GM12878 (cell line): Measurements from ENCODE around the gene LRRC57. TPM values are rescaled to one million over a fixed set of nuclear protein-coding genes. Genes with fewer than 3 reads are reported as not detected.
A peak's percentile ranks its signal among the peaks of the same experiment; 100 is the strongest.

ENCODE experiments used
- ATAC-seq: fragments of 200-7000 bp; cut with Tn5 transposase; 3 replicates; pipeline ENCODE4 v1.9.1; 2020; ENCODE audit warnings: mild to moderate bottlenecking, moderate library complexity
- BruUV-seq: library from RNA; stranded (reverse); fragments of 400-500 nt; replicated peaks from 2 replicates; lab custom pipeline; 2021; lab: Mats Ljungman, UMichigan
- CTCF ChIA-PET: fragments of 300-600 bp; sonication (Branson Sonifier 250); formaldehyde crosslinking; extraction: SDS; loops from one replicate; lab custom pipeline; 2021; ENCODE audit warnings: inconsistent platforms; lab: Yijun Ruan, JAX
- POLR2A ChIA-PET: fragments of 350-600 bp; formaldehyde crosslinking; extraction: SDS; loops from one replicate; lab custom pipeline; 2021; ENCODE audit warnings: inconsistent platforms; lab: Charles Lee
- RAD21 ChIA-PET: fragments of 300-600 bp; sonication (Branson Sonifier 250); formaldehyde crosslinking; loops from one replicate; lab custom pipeline; 2023; ENCODE audit warnings: antibody characterized with exemption; ENCODE audit not compliant: unreplicated experiment; lab: Charles Lee
- SMC1A ChIA-PET: fragments of 300-600 bp; sonication (Branson Sonifier 250); formaldehyde crosslinking; loops from one replicate; lab custom pipeline; 2023; ENCODE audit not compliant: unreplicated experiment, uncharacterized antibody; lab: Charles Lee
- DNase-seq: peaks from one replicate; pipeline ENCODE4 v3.0.0-alpha.2; 2011; ENCODE audit warnings: low read depth, low spot score
- FAIRE-seq: peaks from 3 replicates; lab custom pipeline; 2011; peaks lifted over from hg19 to GRCh38; lab: Jason Lieb, UNC
- H2AFZ ChIP-seq: 2 replicates; pipeline ENCODE4 v1.6.0; 2011; ENCODE audit warnings: low read depth, low read length, control low read depth; ENCODE audit not compliant: control insufficient read depth
- H3K27ac ChIP-seq: 2 replicates; pipeline ENCODE4 v1.5.1; 2011; ENCODE audit warnings: control low read depth; ENCODE audit not compliant: control insufficient read depth, insufficient read depth
- H3K27me3 ChIP-seq, 2 experiments: replicated peaks in 1 of 2; 2 replicates each; pipeline versions ENCODE4 v1.6.0 to v1.6.1; 2011; ENCODE audit warnings: low read length in 1 of 2; ENCODE audit not compliant: control insufficient read depth in 2 of 2, insufficient read depth in 2 of 2
- H3K36me3 ChIP-seq, 2 experiments: 2 replicates each; pipeline ENCODE4 v1.5.1; 2011; ENCODE audit warnings: low read length in 1 of 2; ENCODE audit not compliant: control insufficient read depth in 2 of 2, insufficient read depth in 2 of 2
- H3K4me1 ChIP-seq: 2 replicates; pipeline ENCODE4 v1.6.1; 2011; ENCODE audit warnings: mild to moderate bottlenecking, low read length, moderate library complexity, mixed read lengths; ENCODE audit not compliant: control insufficient read depth, insufficient read depth
- H3K4me2 ChIP-seq: 2 replicates; pipeline ENCODE4 v1.6.0; 2011; ENCODE audit warnings: control low read depth; ENCODE audit not compliant: control insufficient read depth, insufficient read depth
- H3K4me3 ChIP-seq: fragments of 200-600 bp; sonication (generic); 2 replicates; pipeline ENCODE4 v1.5.1; 2016
- H3K79me2 ChIP-seq: 2 replicates; pipeline ENCODE4 v1.6.0; 2011; ENCODE audit warnings: low read length; ENCODE audit not compliant: control insufficient read depth, insufficient read depth
- H3K9ac ChIP-seq: 2 replicates; pipeline ENCODE4 v1.8.0; 2011; ENCODE audit warnings: low read length, control low read depth, mixed read lengths; ENCODE audit not compliant: control insufficient read depth, insufficient read depth
- H3K9me3 ChIP-seq: replicated peaks from 3 replicates; pipeline ENCODE4 v1.5.1; 2011; ENCODE audit warnings: mild to moderate bottlenecking, low read length; ENCODE audit not compliant: control insufficient read depth, insufficient read depth
- H4K20me1 ChIP-seq: 2 replicates; pipeline ENCODE4 v1.6.0; 2011; ENCODE audit not compliant: control insufficient read depth, insufficient read depth
- ASH2L ChIP-seq: fragments of 300-600, 200-600 bp; sonication (generic); IDR thresholded peaks from 2 replicates; pipeline ENCODE4 v1.6.1; 2017; ENCODE audit warnings: low read depth, mild to moderate bottlenecking, borderline replicate concordance
- CBFB ChIP-seq: IDR thresholded peaks from 2 replicates; pipeline ENCODE4 v1.6.1; 2016; ENCODE audit warnings: antibody characterized with exemption, low read depth
- CREM ChIP-seq: IDR thresholded peaks from 2 replicates; pipeline ENCODE4 v1.6.1; 2014; ENCODE audit warnings: antibody characterized with exemption, low read depth
- EP300 ChIP-seq, 2 experiments: fragments of 150-350 bp in 1 of 2; IDR thresholded peaks; 2 replicates each; pipeline ENCODE4 v1.6.1; 2011 to 2012; ENCODE audit warnings: low read depth in 2 of 2, low read length in 2 of 2, borderline replicate concordance in 1 of 2, improper control_type of control experiment in 1 of 2, inconsistent platforms in 1 of 2; ENCODE audit not compliant: control insufficient read depth in 1 of 2
- ETV6 ChIP-seq, 2 experiments: fragments of 450-650 bp in 1 of 2; IDR thresholded peaks in 1 of 2; conservative IDR thresholded peaks in 1 of 2; 2 replicates each; pipeline ENCODE4 v1.6.1; 2014; ENCODE audit warnings: antibody characterized with exemption in 1 of 2, borderline replicate concordance in 1 of 2, low read depth in 1 of 2, mild to moderate bottlenecking in 1 of 2, moderate library complexity in 1 of 2
- FOXK2 ChIP-seq: fragments of 450-650 bp; IDR thresholded peaks from 2 replicates; pipeline ENCODE4 v1.6.1; 2017; ENCODE audit warnings: mild to moderate bottlenecking, moderate library complexity
- FOXM1 ChIP-seq: IDR thresholded peaks from 2 replicates; pipeline ENCODE4 v1.6.1; 2012; ENCODE audit warnings: low read depth, mild to moderate bottlenecking, inconsistent platforms, low read length, moderate library complexity
- HDAC6 ChIP-seq: fragments of 200-600 bp; sonication (generic); IDR thresholded peaks from one replicate; pipeline ENCODE4 v1.8.0; 2017; ENCODE audit warnings: antibody characterized with exemption; ENCODE audit not compliant: unreplicated experiment
- JUNB ChIP-seq: IDR thresholded peaks from 2 replicates; pipeline ENCODE4 v1.6.1; 2016; ENCODE audit warnings: antibody characterized with exemption, mild to moderate bottlenecking
- KLF5 ChIP-seq: fragments of 450-650 bp; IDR thresholded peaks from 2 replicates; pipeline ENCODE4 v1.6.1; 2014; ENCODE audit warnings: mild to moderate bottlenecking; ENCODE audit not compliant: partially characterized antibody
- MTA2 ChIP-seq: fragments of 450-650 bp; IDR thresholded peaks from 2 replicates; pipeline ENCODE4 v1.6.1; 2016; ENCODE audit warnings: low read depth, mild to moderate bottlenecking, moderate library complexity
- NFXL1 ChIP-seq: fragments of 450-650 bp; IDR thresholded peaks from 2 replicates; pipeline ENCODE4 v1.6.1; 2017; ENCODE audit warnings: antibody characterized with exemption, mild to moderate bottlenecking, borderline replicate concordance
- NKRF ChIP-seq: fragments of 450-650 bp; conservative IDR thresholded peaks from 2 replicates; pipeline ENCODE4 v1.6.1; 2017; ENCODE audit warnings: mild to moderate bottlenecking, moderate library complexity
- WGBS: methylation state at CpG from one replicate; pipeline ENCODE4 v1.1.6; 2016; ENCODE audit warnings: low lambda C conversion rate; ENCODE audit not compliant: insufficient replicate concordance, insufficient coverage; ENCODE audit errors: missing lambda C conversion rate; 5-methylcytosine and 5-hydroxymethylcytosine counted together
- in situ Hi-C: fragments of 300-500 bp; cut with MboI; formaldehyde crosslinking; loops from 9 replicates; pipeline ENCODE4 v1.14.3; 2018; ENCODE audit warnings: mixed read lengths
- intact Hi-C: fragments of 100-400 bp; cut with micrococcal nuclease; formaldehyde crosslinking; loops from one replicate; pipeline ENCODE4 v1.14.2; 2022; ENCODE audit not compliant: unreplicated experiment
- polyA plus RNA-seq, 11 experiments: library from polyadenylated mRNA; depleted of rRNA in 4 of 11; unstranded in 6 of 11; stranded (reverse) in 5 of 11; fragments of >200 nt; fragmentation: Nextera tagmentation in 4 of 11; fragmentation: Illumina TruSeq in 1 of 11; extraction: Ambion mirVana in 4 of 11; extraction: Trizol in 1 of 11; gene quantifications; 1 replicate in 1 of 11; 2 replicates in 10 of 11; pipeline versions ENCODE4 v1.2.1 to v1.2.3, GENCODE V29; 2011 to 2016; ENCODE audit warnings: inconsistent platforms in 2 of 11, missing spikeins in 2 of 11, low read depth in 1 of 11
- total RNA-seq, 4 experiments: library from RNA; depleted of rRNA in 3 of 4; stranded (reverse); fragments of >200 nt in 3 of 4; fragmentation: Illumina TruSeq in 1 of 4; extraction: Trizol in 1 of 4; gene quantifications; 2 replicates each; pipeline versions ENCODE4 v1.2.1 to v1.2.3, GENCODE V29; 2013 to 2021
- TF ChIP-seq, protein P1 (sequence below): fragments of 450-650 bp; IDR thresholded peaks from 2 replicates; pipeline ENCODE4 v1.6.1; 2017; ENCODE audit warnings: low read depth, mild to moderate bottlenecking, moderate library complexity

The LRRC57 gene
- total and polyA plus RNA-seq, 10 of the 15 experiments (the other 5 are each of a cell fraction or from before 2014, with no cell fraction given) = 5.2 to 15.7 (median 9.6) TPM

- BruUV-seq = no TSS peak
- 1% methylated on average over 51 of the region's 51 CpGs for WGBS
- CTCF ChIA-PET = interaction anchor here (0.7 to 1.3 kb wide), 5 partner anchors 9 to 116 kb away, joined by 3 to 6 read pairs (median 4); partner anchors contain the start of genes HAUS2 and LRRC57
- TF ChIP-seq NKRF (peak; percentile 43; the same call in 1 of the 2 replicates), FOXM1 (0 out of 2 replicates have a peak, but pooled peaks have one; percentile 61), MTA2 (no peak), EP300 (IDR thresholded peaks at IDR 0.05; ENCODE audit: borderline replicate concordance in 1 of 2, control insufficient read depth in 1 of 2, low read depth in 2 of 2, low read length in 2 of 2) (peak in 1 of 2 experiments; percentile 45; a peak in 1 of 4 replicates), ETV6 (conservative IDR thresholded peaks at IDR 0.05 in 1 of 2, IDR thresholded peaks at IDR 0.05 in 1 of 2; ENCODE audit: borderline replicate concordance in 1 of 2, low read depth in 1 of 2) (peak in 1 of 2 experiments; percentile 82; a peak in 1 of 4 replicates), HDAC6 (no peak), CREM (peak; percentile 97), NFXL1 (no peak), ASH2L (peak; percentile 27; the same call in 1 of the 2 replicates), KLF5 (peak; percentile 22), CBFB (peak; percentile 65; the same call in 1 of the 2 replicates), FOXK2 (peak; percentile 44; the same call in 1 of the 2 replicates), JUNB (no peak)
- TF ChIP-seq, protein P1, sequence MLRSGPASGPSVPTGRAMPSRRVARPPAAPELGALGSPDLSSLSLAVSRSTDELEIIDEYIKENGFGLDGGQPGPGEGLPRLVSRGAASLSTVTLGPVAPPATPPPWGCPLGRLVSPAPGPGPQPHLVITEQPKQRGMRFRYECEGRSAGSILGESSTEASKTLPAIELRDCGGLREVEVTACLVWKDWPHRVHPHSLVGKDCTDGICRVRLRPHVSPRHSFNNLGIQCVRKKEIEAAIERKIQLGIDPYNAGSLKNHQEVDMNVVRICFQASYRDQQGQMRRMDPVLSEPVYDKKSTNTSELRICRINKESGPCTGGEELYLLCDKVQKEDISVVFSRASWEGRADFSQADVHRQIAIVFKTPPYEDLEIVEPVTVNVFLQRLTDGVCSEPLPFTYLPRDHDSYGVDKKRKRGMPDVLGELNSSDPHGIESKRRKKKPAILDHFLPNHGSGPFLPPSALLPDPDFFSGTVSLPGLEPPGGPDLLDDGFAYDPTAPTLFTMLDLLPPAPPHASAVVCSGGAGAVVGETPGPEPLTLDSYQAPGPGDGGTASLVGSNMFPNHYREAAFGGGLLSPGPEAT = peak; percentile 79
Observed at GRCh38 chr15:42490671-42491538, 57.7 kb downstream of the LRRC57 start, which contains the start of gene ZNF106. ZNF106 (minus strand) TSS chr15:42491141; CDS start chr15:42472289, 18,852 bp downstream.

More at GRCh38 chr15:42490671-42491538, 57.7 kb downstream of the LRRC57 start, which contains the start of gene ZNF106:
- intact Hi-C loops = no loop called here
- Histone ChIP-seq H3K9me3 (no peaks in the 10 kb centered on the region), H3K27ac (peak within 1 kb of the TSS; percentile 98), H3K79me2 (peaks cover 47% of the 10 kb centered on the region), H3K4me1 (peaks cover 12% of the 10 kb centered on the region), H3K9ac (peak within 1 kb of the TSS; percentile 90), H3K27me3 (no peaks in the 10 kb centered on the region), H2AFZ (peak within 1 kb of the TSS; percentile 91), H3K36me3 (no peaks in the 10 kb centered on the region), H3K4me2 (peak within 1 kb of the TSS; percentile 93), H4K20me1 (no peaks in the 10 kb centered on the region), H3K4me3 (peak within 1 kb of the TSS; percentile 98)
- peak; percentile 78 for DNase-seq
- FAIRE-seq = peak; percentile 80
- in situ Hi-C loops = no loop called here
- peak; percentile 70 for ATAC-seq
- SMC1A ChIA-PET = interaction anchor here (0.8 to 3.0 kb wide), 12 partner anchors 9 to 161 kb away, joined by 3 to 14 read pairs (median 5); no protein-coding TSS in a partner anchor
- POLR2A ChIA-PET = interaction anchor here (0.6 to 2.8 kb wide), 12 partner anchors 9 to 218 kb away, joined by 3 to 23 read pairs (median 5); partner anchors contain the start of genes GANC, HAUS2, LRRC57 and STARD9
- RAD21 ChIA-PET = interaction anchor here (1.0 to 2.5 kb wide), 7 partner anchors 9 to 84 kb away, joined by 3 to 17 read pairs (median 5); partner anchors contain the start of genes HAUS2, LRRC57 and STARD9
